Activated B cell treated with CpG ODN at 0.5 μM for 24 hours (primary cell): Measurements from ENCODE around the gene LDB3. TPM values are rescaled to one million over a fixed set of nuclear protein-coding genes. Genes with fewer than 3 reads are reported as not detected.

ENCODE experiments used
- ATAC-seq: fragments of 200-7000 bp; cut with Tn5 transposase; one replicate; pipeline ENCODE4 v1.10.0; 2021; ENCODE audit warnings: low read depth, mild to moderate bottlenecking, moderate library complexity
- CTCF ChIA-PET: fragments of 350-600 bp; sonication (Branson Sonifier 250); formaldehyde crosslinking; loops from one replicate; lab custom pipeline; 2021; ENCODE audit warnings: antibody characterized with exemption; lab: Charles Lee
- POLR2A ChIA-PET: fragments of 350-600 bp; sonication (Branson Sonifier 250); formaldehyde crosslinking; loops from one replicate; lab custom pipeline; 2021; ENCODE audit warnings: antibody characterized with exemption; lab: Charles Lee
- DNase-seq: peaks from one replicate; pipeline ENCODE4 v3.0.0; 2022
- H3K27ac Mint-ChIP-seq: one replicate; pipeline ENCODE4 v1.8.0; 2020; ENCODE audit warnings: mixed read lengths
- H3K27me3 Mint-ChIP-seq: one replicate; pipeline ENCODE4 v1.8.0; 2021; ENCODE audit warnings: mixed read lengths
- H3K36me3 Mint-ChIP-seq: one replicate; pipeline ENCODE4 v1.8.0; 2021; ENCODE audit warnings: low read depth, mixed read lengths
- H3K4me1 Mint-ChIP-seq: one replicate; pipeline ENCODE4 v1.8.0; 2021; ENCODE audit warnings: mixed read lengths
- H3K4me3 Mint-ChIP-seq: one replicate; pipeline ENCODE4 v1.8.0; 2020; ENCODE audit warnings: mild to moderate bottlenecking, mixed read lengths
- H3K9me3 Mint-ChIP-seq: one replicate; pipeline ENCODE4 v1.8.0; 2020; ENCODE audit warnings: mixed read lengths
- CTCF ChIP-seq: fragments of 200-600 bp; IDR thresholded peaks from one replicate; pipeline ENCODE4 v1.8.0; 2022; ENCODE audit warnings: antibody characterized with exemption, mild to moderate bottlenecking
- intact Hi-C: fragments of 100-400 bp; cut with micrococcal nuclease; formaldehyde crosslinking; loops from one replicate; pipeline ENCODE4 v1.15.1; 2024
- total RNA-seq: library from RNA; stranded (reverse); gene quantifications from 2 replicates; pipeline ENCODE4 v1.2.3, GENCODE V29; 2022

Gene LDB3
- total RNA-seq, 1 donor from 2014 or later, result not detected

GRCh38 chr10:86635402-86635801, 32.9 kb upstream of the LDB3 start:
- no peak for TF ChIP-seq CTCF
- Mint-ChIP-seq H3K4me3 (no peak overlapping the region), H3K36me3 (no peaks in the 10 kb centered on the region), H3K9me3 (no peaks in the 10 kb centered on the region), H3K27me3 (peaks cover 54% of the 10 kb centered on the region), H3K27ac (no peak overlapping the region), H3K4me1 (no peaks in the 10 kb centered on the region)
- intact Hi-C loops, result no loop called here
- ChIA-PET CTCF (no interaction called here), POLR2A (no interaction called here)
- ATAC-seq (no peak), DNase-seq (no peak)

- ATAC-seq, result no peak
- ChIA-PET CTCF (interaction anchor here (1.5 kb wide), 1 partner anchor 8 kb away, joined by 3 read pairs; no protein-coding TSS in a partner anchor), POLR2A (no interaction called here)
Observed at GRCh38 chr10:86636311-86636710, 32.0 kb upstream of the LDB3 start.

GRCh38 chr10:86642021-86642420, 26.3 kb upstream of the LDB3 start:
- DNase-seq, result no peak
- Mint-ChIP-seq H3K9me3 (peaks cover 2% of the 10 kb centered on the region), H3K4me3 (no peak overlapping the region), H3K4me1 (peaks cover 14% of the 10 kb centered on the region), H3K27ac (no peak overlapping the region), H3K27me3 (peaks cover 15% of the 10 kb centered on the region), H3K36me3 (no peaks in the 10 kb centered on the region)
- TF ChIP-seq CTCF, result no peak
- CTCF ChIA-PET, result interaction anchor here (1.6 kb wide), 1 partner anchor 71 kb away, joined by 3 read pairs; no protein-coding TSS in a partner anchor
- ATAC-seq, result no peak
- intact Hi-C loops, result no loop called here
- POLR2A ChIA-PET, result no interaction called here

More at GRCh38 chr10:86636311-86636710, 32.0 kb upstream of the LDB3 start:
- H3K36me3 Mint-ChIP-seq, result no peaks in the 10 kb centered on the region
- H3K27me3 Mint-ChIP-seq, result peaks cover 47% of the 10 kb centered on the region
- TF ChIP-seq CTCF, result no peak
- H3K27ac Mint-ChIP-seq, result no peak overlapping the region
- intact Hi-C loops, result no loop called here
- H3K4me1 Mint-ChIP-seq, result no peaks in the 10 kb centered on the region
- DNase-seq, result no peak
- no peak overlapping the region for H3K4me3 Mint-ChIP-seq
- no peaks in the 10 kb centered on the region for H3K9me3 Mint-ChIP-seq

GRCh38 chr10:86642499-86642898, 25.8 kb upstream of the LDB3 start:
- ChIA-PET CTCF (interaction anchor here (1.6 kb wide), 1 partner anchor 70 kb away, joined by 3 read pairs; no protein-coding TSS in a partner anchor), POLR2A (no interaction called here)
- DNase-seq (no peak), ATAC-seq (no peak)
- Mint-ChIP-seq H3K27ac (no peak overlapping the region), H3K9me3 (peaks cover 2% of the 10 kb centered on the region), H3K4me3 (no peak overlapping the region), H3K36me3 (no peaks in the 10 kb centered on the region), H3K4me1 (peaks cover 14% of the 10 kb centered on the region), H3K27me3 (peaks cover 14% of the 10 kb centered on the region)
- intact Hi-C loops, result no loop called here
- TF ChIP-seq CTCF, result no peak

GRCh38 chr10:86644152-86644793, 24.0 kb upstream of the LDB3 start:
- ATAC-seq, result no peak
- no peak for TF ChIP-seq CTCF
- H3K27ac Mint-ChIP-seq, result no peak overlapping the region
- no peaks in the 10 kb centered on the region for H3K36me3 Mint-ChIP-seq
- intact Hi-C loops, result no loop called here
- H3K27me3 Mint-ChIP-seq, result peaks cover 8% of the 10 kb centered on the region
- peaks cover 14% of the 10 kb centered on the region for H3K4me1 Mint-ChIP-seq
- ChIA-PET POLR2A (no interaction called here), CTCF (no interaction called here)
- DNase-seq, result no peak
- H3K4me3 Mint-ChIP-seq, result no peak overlapping the region
- peaks cover 2% of the 10 kb centered on the region for H3K9me3 Mint-ChIP-seq
